HFFc6 (cell line): ENCODE data around the gene HAT1. TPM values are rescaled to one million over a fixed set of nuclear protein-coding genes. Genes with fewer than 3 reads are reported as not detected.

Experiments
- DNase-seq: peaks from one replicate; pipeline ENCODE4 v3.0.0-alpha.2; 2018
- H3K27ac Mint-ChIP-seq: 2 replicates; pipeline ENCODE4 v1.8.0; 2020; ENCODE audit warnings: mild to moderate bottlenecking, mixed read lengths
- H3K27me3 Mint-ChIP-seq: 2 replicates; pipeline ENCODE4 v1.8.0; 2021; ENCODE audit warnings: mild to moderate bottlenecking, moderate library complexity, mixed read lengths; ENCODE audit not compliant: insufficient read depth
- H3K36me3 Mint-ChIP-seq: 2 replicates; pipeline ENCODE4 v1.8.0; 2021; ENCODE audit warnings: low read depth, mixed read lengths
- H3K4me1 Mint-ChIP-seq: 2 replicates; pipeline ENCODE4 v1.8.0; 2020; ENCODE audit warnings: low read depth, mixed read lengths
- H3K4me3 Mint-ChIP-seq: 2 replicates; pipeline ENCODE4 v1.8.0; 2020; ENCODE audit warnings: mild to moderate bottlenecking, moderate library complexity, mixed read lengths
- H3K9me3 Mint-ChIP-seq: 2 replicates; pipeline ENCODE4 v1.8.0; 2020; ENCODE audit warnings: mild to moderate bottlenecking, mixed read lengths
- total RNA-seq, 6 experiments: library from RNA; stranded (reverse); fragmentation: NEBNext Ultra II Directional; extraction: Animal tissue kit (Norgen Biotek cat#: 25700); gene quantifications; 2 replicates in 1 of 6; 3 replicates in 5 of 6; pipeline ENCODE4 v1.2.3, GENCODE V29; 2021
- TF ChIP-seq, protein P1 (sequence below): fragments of 200-600 bp; sonication (generic); IDR thresholded peaks from 2 replicates; pipeline ENCODE4 v1.5.0; 2021; ENCODE audit warnings: antibody characterized with exemption, mild to moderate bottlenecking

Gene HAT1
- total RNA-seq, 6 experiments from 2014 or later, result 40.3 to 65.1 (median 61.3) TPM

DNA sequence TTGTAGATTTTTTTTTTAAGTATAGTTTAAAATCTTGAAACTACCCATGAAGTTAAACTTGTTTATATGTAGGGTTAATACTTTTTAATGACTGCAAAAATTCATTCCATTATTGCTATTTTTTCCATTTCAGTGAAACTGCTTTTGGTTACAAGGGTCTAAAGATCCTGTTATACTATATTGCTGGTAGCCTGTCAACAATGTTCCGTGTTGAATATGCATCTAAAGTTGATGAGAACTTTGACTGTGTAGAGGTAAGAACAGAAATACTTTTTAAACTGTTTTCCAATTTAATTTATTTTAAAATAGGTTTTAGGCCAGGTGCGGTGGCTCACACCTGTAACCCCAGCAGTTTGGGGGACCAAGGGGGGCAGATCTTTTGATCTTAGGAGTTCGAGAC, 30.5 kb downstream of the HAT1 start:
- no peak overlapping the region for H3K4me3 Mint-ChIP-seq
- no peaks in the 10 kb centered on the region for H3K9me3 Mint-ChIP-seq
- TF ChIP-seq, protein P1, sequence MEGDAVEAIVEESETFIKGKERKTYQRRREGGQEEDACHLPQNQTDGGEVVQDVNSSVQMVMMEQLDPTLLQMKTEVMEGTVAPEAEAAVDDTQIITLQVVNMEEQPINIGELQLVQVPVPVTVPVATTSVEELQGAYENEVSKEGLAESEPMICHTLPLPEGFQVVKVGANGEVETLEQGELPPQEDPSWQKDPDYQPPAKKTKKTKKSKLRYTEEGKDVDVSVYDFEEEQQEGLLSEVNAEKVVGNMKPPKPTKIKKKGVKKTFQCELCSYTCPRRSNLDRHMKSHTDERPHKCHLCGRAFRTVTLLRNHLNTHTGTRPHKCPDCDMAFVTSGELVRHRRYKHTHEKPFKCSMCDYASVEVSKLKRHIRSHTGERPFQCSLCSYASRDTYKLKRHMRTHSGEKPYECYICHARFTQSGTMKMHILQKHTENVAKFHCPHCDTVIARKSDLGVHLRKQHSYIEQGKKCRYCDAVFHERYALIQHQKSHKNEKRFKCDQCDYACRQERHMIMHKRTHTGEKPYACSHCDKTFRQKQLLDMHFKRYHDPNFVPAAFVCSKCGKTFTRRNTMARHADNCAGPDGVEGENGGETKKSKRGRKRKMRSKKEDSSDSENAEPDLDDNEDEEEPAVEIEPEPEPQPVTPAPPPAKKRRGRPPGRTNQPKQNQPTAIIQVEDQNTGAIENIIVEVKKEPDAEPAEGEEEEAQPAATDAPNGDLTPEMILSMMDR, result no peak
- no peak overlapping the region for H3K27ac Mint-ChIP-seq
- peaks cover 32% of the 10 kb centered on the region for H3K4me1 Mint-ChIP-seq
- DNase-seq, result no peak
- peaks cover 5% of the 10 kb centered on the region for H3K36me3 Mint-ChIP-seq
- H3K27me3 Mint-ChIP-seq, result no peaks in the 10 kb centered on the region

DNA sequence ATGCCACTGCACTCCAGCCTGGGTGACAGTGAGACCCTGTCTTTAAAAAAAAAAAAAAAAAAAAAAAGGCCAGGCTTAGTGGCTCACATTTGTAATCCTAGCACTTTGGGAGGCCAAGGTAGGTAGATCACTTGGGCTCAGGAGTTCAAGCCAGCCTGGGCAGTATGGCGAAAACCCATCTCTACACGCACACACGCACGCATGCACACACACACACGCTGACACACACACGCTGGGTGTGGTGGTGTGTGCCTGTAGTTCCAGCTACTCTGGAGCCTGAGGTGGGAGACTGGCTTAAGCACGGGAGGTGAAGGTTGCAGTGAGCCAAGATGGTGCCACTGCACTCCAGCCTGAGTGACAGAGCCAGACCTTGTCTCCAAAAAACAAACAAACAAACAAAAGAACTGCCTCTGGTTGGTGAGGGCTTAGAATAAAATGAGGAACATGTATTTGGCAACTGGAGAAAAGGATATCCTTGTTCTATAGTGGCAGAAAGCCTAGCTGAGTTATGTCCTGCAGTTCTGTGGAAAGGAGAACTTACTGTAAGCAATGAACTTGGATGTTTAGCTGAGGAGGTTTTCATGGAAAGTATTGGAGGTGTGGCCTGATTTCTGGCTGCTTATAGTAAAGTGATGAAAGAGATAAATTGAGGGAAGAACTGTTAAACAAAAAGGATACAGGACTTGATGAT, 34.0 kb downstream of the HAT1 start:
- Mint-ChIP-seq H3K36me3 (peaks cover 5% of the 10 kb centered on the region), H3K4me3 (no peak overlapping the region), H3K27me3 (no peaks in the 10 kb centered on the region), H3K27ac (peak overlapping the region; percentile 7; the same call in 1 of the 2 replicates), H3K4me1 (peaks cover 66% of the 10 kb centered on the region), H3K9me3 (no peaks in the 10 kb centered on the region)
- TF ChIP-seq, protein P1, result no peak
- no peak for DNase-seq

DNA sequence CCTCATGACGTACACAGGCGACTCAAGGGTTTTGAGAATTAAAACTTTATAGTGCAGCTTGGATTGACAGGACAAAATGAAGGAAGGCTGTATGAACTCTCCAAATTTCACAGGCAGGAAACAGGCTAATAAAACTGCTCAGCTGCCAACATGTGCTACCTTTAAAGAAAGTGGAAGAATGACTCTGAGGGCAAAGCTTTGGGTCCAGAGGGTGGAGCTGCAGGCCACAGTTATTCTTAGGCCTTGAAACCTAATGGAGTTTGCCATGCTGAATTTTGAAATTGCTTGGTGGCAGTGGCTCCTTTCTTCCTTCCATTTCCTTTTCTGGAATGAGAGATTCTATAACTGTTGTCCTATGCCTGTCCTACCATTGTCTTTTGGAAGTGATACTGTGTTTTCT, 34.8 kb downstream of the HAT1 start:
- Mint-ChIP-seq H3K9me3 (no peaks in the 10 kb centered on the region), H3K4me3 (no peak overlapping the region), H3K4me1 (peaks cover 68% of the 10 kb centered on the region), H3K27ac (peak overlapping the region; percentile 7), H3K36me3 (peaks cover 5% of the 10 kb centered on the region), H3K27me3 (no peaks in the 10 kb centered on the region)
- peak; percentile 12 for DNase-seq
- TF ChIP-seq, protein P1, result peak; percentile 62; the same call in 1 of the 2 replicates

DNA sequence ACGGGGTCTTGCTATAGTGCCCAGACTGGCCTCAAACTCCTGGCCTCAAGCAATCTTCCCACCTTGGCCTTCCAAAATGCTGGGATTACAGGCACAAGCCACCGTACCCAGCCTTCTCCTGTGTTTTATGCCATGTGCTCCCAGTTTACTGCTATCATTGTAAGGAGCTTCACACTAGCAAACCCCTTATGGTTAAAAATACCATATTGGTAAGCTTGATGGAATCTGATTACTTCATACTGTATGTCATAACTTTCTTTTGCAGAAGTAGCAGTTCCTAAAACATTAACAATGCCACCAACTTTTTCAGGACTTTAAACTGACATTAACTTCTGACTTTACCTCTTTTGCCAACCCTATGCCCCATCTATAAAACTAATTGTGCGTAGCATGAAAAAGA, 36.2 kb downstream of the HAT1 start:
- Mint-ChIP-seq H3K36me3 (peaks cover 5% of the 10 kb centered on the region), H3K27ac (peak overlapping the region; percentile 85), H3K27me3 (no peaks in the 10 kb centered on the region), H3K4me1 (peaks cover 68% of the 10 kb centered on the region), H3K9me3 (no peaks in the 10 kb centered on the region), H3K4me3 (0 out of 2 replicates have a peak overlapping the region, but pooled peaks have one; percentile 30)
- TF ChIP-seq, protein P1, result no peak
- peak; percentile 63 for DNase-seq

DNA sequence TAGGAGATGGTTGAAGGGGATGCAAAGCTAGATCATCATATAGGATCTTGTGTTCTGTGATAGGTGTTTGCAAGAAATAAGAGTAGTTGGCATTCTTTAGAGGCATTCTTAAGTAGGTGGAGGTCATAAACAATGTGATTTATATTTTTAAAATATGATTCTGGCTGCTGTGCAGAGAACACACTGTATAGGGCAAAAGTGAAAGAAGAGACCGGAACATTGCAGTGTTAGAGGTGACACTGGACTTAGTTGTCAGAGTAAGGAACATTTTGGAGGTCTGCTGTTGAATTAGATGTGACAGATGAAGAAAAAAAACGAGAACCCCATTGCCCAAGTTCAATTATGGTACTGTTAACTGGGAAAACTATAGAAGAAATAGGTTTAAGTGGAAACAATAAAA, 37.7 kb downstream of the HAT1 start:
- Mint-ChIP-seq H3K27me3 (no peaks in the 10 kb centered on the region), H3K36me3 (peaks cover 3% of the 10 kb centered on the region), H3K9me3 (no peaks in the 10 kb centered on the region), H3K27ac (peak overlapping the region; percentile 35), H3K4me3 (no peak overlapping the region), H3K4me1 (peaks cover 56% of the 10 kb centered on the region)
- TF ChIP-seq, protein P1, result no peak
- no peak for DNase-seq
